ENCODE data around the gene B3GNT9.

The B3GNT9 gene

DNA sequence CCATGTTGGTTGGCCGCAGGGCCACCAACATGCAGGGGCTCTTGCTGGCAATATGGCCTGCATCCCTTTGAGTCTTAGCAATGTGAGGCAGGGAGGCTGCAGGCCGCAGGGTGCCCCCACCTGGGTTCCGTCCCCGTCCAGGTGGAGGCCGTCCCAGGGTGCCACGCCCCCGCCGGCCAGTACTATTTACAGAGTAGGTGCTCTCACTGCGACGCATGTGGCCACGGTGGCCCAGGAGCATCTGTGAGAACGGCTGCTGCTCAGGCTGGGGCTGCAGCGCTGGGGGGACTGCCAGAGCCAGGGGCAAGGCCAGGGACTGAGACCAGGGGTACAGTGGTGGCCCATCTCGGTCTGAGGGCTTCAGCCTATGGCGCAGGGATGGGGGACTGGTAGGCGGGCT, 29.4 kb upstream of the B3GNT9 start:
- Mint-ChIP-seq H3K36me3 (ENCODE audit: low read depth) (no peaks in the 10 kb centered on the region), H3K4me1 (peaks cover 20% of the 10 kb centered on the region), H3K27ac (no peak overlapping the region), H3K4me3 (no peak overlapping the region), H3K27me3 (peaks cover 40% of the 10 kb centered on the region), H3K9me3 (no peaks in the 10 kb centered on the region)
- DNase-seq (no peak), ATAC-seq (no peak)

- DNase-seq (no peak), ATAC-seq (no peak)
- H3K27me3 Mint-ChIP-seq, result peaks cover 38% of the 10 kb centered on the region
- no peaks in the 10 kb centered on the region for H3K36me3 Mint-ChIP-seq (ENCODE audit: low read depth)
- no peak overlapping the region for H3K4me3 Mint-ChIP-seq
- no peak overlapping the region for H3K27ac Mint-ChIP-seq
- peaks cover 15% of the 10 kb centered on the region for H3K4me1 Mint-ChIP-seq
- no peaks in the 10 kb centered on the region for H3K9me3 Mint-ChIP-seq
These were observed 28.8 kb upstream of the B3GNT9 start for GRCh38 chr16:67179421-67180080.

DNA sequence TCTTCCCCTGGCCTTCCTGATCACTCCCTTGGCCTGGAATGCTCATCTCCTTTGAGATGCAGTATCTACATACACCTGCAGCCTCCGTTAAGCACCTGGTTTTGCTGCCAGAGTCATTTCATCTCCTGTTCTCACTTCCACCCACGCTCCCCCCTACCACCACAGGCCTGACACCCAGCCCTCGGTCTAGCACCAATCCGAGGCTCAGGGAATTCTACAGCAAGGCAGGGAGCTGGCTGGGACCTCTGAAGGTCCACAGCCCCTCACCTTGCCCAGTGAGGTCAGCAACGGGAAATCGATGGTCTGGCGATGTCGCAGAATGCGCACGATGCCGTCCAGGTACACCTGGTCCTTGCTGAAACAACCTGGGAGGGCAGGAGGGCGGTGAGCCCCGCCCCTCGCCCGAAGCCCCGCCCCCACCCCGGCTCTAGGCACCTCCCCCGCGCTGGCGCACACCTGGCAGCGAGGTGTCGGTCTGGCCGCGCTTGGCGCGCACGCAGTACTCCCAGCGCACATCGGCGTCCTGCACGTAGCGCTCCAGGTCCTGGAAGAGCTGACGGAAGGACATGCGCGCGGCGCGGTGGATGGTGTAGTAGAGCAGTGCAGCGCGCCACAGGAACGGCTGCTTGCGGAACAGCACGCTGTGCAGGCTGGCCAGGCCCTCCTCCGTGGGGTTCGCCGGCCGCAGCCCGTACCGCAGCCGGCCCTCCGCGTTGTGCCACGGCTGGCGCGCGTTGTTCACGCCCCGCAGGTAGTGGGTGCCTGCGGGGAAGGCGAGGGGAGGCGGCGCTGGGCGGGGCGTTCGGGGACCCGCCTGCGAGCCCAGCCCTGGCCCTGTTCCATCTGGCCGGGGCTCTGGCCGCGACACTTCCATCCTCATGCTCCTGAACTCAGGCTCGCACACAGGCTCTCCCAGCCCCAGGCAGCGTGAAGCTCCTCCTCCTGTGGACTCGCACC, 27.2 kb upstream of the B3GNT9 start:
- peaks cover 49% of the 10 kb centered on the region for H3K27me3 Mint-ChIP-seq
- H3K27ac Mint-ChIP-seq, result no peak overlapping the region
- no peaks in the 10 kb centered on the region for H3K9me3 Mint-ChIP-seq
- peak; percentile 53 for DNase-seq
- no peaks in the 10 kb centered on the region for H3K36me3 Mint-ChIP-seq (ENCODE audit: low read depth)
- peak overlapping the region; percentile 38 for H3K4me3 Mint-ChIP-seq
- peaks cover 23% of the 10 kb centered on the region for H3K4me1 Mint-ChIP-seq
- ATAC-seq, result peak; percentile 38

DNA sequence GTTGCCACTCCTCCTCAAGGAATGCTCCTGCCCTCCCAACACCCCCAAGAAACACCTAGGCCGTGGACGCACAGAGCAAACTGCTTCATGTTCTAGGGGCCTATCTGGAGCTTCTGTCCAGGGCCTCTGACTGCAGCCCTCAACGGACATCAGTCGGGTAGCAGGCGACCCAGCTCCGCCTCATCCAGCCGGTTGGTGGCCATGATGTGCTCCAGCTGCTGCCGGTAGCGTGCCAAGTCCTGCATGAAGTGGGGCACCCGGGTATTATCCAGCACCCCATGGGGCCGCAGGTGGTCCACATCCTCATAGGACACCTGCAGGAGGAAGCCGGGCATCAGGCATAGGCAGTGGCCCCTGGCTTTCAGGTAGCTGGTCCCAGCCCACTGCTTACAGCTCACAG, 25.9 kb upstream of the B3GNT9 start:
- Mint-ChIP-seq H3K27me3 (peaks cover 60% of the 10 kb centered on the region), H3K4me1 (peaks cover 25% of the 10 kb centered on the region), H3K4me3 (no peak overlapping the region), H3K9me3 (no peaks in the 10 kb centered on the region), H3K27ac (no peak overlapping the region), H3K36me3 (ENCODE audit: low read depth) (no peaks in the 10 kb centered on the region)
- ATAC-seq (no peak), DNase-seq (no peak)

- H3K9me3 Mint-ChIP-seq, result no peaks in the 10 kb centered on the region
- peaks cover 36% of the 10 kb centered on the region for H3K4me1 Mint-ChIP-seq
- no peak overlapping the region for H3K4me3 Mint-ChIP-seq
- no peaks in the 10 kb centered on the region for H3K36me3 Mint-ChIP-seq (ENCODE audit: low read depth)
- no peak overlapping the region for H3K27ac Mint-ChIP-seq
- DNase-seq (no peak), ATAC-seq (peak; percentile 3)
- H3K27me3 Mint-ChIP-seq, result peaks cover 73% of the 10 kb centered on the region
These were observed 24.0 kb upstream of the B3GNT9 start for GRCh38 chr16:67174706-67175231.

- ATAC-seq, result peak; percentile 64
- peak overlapping the region; percentile 76 for H3K4me3 Mint-ChIP-seq
- peak overlapping the region; percentile 32 for H3K27ac Mint-ChIP-seq
- peak; percentile 69 for DNase-seq
- no peaks in the 10 kb centered on the region for H3K36me3 Mint-ChIP-seq (ENCODE audit: low read depth)
- H3K9me3 Mint-ChIP-seq, result no peaks in the 10 kb centered on the region
- H3K27me3 Mint-ChIP-seq, result peaks cover 72% of the 10 kb centered on the region
- peaks cover 39% of the 10 kb centered on the region for H3K4me1 Mint-ChIP-seq
These were observed 23.3 kb upstream of the B3GNT9 start for GRCh38 chr16:67173808-67174705.

GRCh38 chr16:67173323-67173722, 22.5 kb upstream of the B3GNT9 start:
- ATAC-seq (no peak), DNase-seq (no peak)
- H3K27ac Mint-ChIP-seq, result no peak overlapping the region
- H3K9me3 Mint-ChIP-seq, result no peaks in the 10 kb centered on the region
- H3K36me3 Mint-ChIP-seq (ENCODE audit: low read depth), result no peaks in the 10 kb centered on the region
- peaks cover 72% of the 10 kb centered on the region for H3K27me3 Mint-ChIP-seq
- H3K4me3 Mint-ChIP-seq, result peak overlapping the region; percentile 76
- H3K4me1 Mint-ChIP-seq, result peaks cover 35% of the 10 kb centered on the region

- no peaks in the 10 kb centered on the region for H3K36me3 Mint-ChIP-seq (ENCODE audit: low read depth)
- H3K27ac Mint-ChIP-seq, result no peak overlapping the region
- H3K27me3 Mint-ChIP-seq, result peaks cover 79% of the 10 kb centered on the region
- H3K4me1 Mint-ChIP-seq, result peaks cover 30% of the 10 kb centered on the region
- H3K9me3 Mint-ChIP-seq, result no peaks in the 10 kb centered on the region
- ATAC-seq (no peak), DNase-seq (no peak)
- H3K4me3 Mint-ChIP-seq, result peak overlapping the region; percentile 30
These were observed 20.3 kb upstream of the B3GNT9 start for GRCh38 chr16:67170949-67171649.

- no peaks in the 10 kb centered on the region for H3K9me3 Mint-ChIP-seq
- ATAC-seq (peak; percentile 25), DNase-seq (peak; percentile 77)
- peaks cover 32% of the 10 kb centered on the region for H3K4me1 Mint-ChIP-seq
- H3K4me3 Mint-ChIP-seq, result peak within 1 kb of the TSS; percentile 74
- H3K27ac Mint-ChIP-seq, result no peak within 1 kb of the TSS
- H3K36me3 Mint-ChIP-seq (ENCODE audit: low read depth), result no peaks in the 10 kb centered on the region
- peaks cover 75% of the 10 kb centered on the region for H3K27me3 Mint-ChIP-seq
These were observed 19.6 kb upstream of the B3GNT9 start, which contains the start of gene NOL3 for GRCh38 chr16:67170168-67170948. Gene NOL3 (plus strand): TSS chr16:67170538.

DNA sequence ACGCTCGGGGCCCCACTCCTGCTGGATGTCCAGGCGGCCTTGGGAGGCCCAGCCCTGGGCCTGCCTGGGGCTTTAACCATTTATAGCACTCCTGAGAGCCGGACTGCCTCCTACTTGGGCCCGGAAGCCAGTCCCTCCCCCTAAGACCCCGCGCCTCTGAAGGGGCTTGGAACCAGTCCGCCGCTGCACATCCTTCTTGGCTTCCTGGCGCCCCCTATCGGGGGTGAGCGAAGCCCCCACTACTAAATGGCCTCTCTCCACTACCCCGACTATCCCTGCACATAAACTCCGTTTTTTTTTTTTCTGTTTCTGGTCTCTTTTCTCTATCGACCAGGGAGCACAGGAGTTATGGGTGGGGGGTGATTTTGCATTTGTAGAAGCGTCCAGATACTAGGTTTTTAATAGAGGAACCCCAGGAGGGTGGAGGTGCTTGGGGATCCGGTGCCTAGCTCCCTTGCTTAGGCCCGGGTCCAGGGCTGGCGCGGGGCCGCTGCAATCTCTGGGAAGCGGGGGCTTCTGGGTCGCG, 18.9 kb upstream of the B3GNT9 start:
- Mint-ChIP-seq H3K36me3 (ENCODE audit: low read depth) (no peaks in the 10 kb centered on the region), H3K4me1 (peaks cover 38% of the 10 kb centered on the region), H3K4me3 (peak overlapping the region; percentile 74), H3K27ac (no peak overlapping the region), H3K9me3 (no peaks in the 10 kb centered on the region), H3K27me3 (peaks cover 78% of the 10 kb centered on the region)
- DNase-seq (peak; percentile 72), ATAC-seq (peak; percentile 3)

DNA sequence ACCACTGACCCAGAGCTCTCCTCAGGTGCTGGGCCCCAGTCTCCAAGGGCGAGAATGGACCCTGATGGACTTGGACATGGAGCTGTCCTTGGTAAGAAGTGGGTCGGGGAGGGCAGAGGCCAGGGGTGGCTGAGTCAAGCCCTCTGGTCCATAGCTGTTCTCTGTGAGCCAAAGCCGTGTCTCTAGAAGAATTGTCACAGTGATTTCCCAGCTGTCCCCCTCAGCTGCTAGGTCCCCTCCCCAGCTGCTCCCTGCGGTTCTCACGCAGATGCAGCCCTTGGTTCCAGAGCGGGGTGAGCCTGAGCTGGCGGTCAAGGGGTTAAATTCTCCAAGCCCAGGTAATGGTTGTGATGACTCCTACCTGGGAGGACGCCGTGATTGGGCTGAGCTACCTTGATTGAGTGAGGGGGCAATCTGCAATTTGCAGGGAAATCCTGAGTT, 18.2 kb upstream of the B3GNT9 start:
- Mint-ChIP-seq H3K9me3 (no peaks in the 10 kb centered on the region), H3K36me3 (ENCODE audit: low read depth) (no peaks in the 10 kb centered on the region), H3K4me3 (no peak overlapping the region), H3K27me3 (peaks cover 81% of the 10 kb centered on the region), H3K27ac (no peak overlapping the region), H3K4me1 (peaks cover 40% of the 10 kb centered on the region)
- no peak for ATAC-seq
- DNase-seq, result no peak

DNA sequence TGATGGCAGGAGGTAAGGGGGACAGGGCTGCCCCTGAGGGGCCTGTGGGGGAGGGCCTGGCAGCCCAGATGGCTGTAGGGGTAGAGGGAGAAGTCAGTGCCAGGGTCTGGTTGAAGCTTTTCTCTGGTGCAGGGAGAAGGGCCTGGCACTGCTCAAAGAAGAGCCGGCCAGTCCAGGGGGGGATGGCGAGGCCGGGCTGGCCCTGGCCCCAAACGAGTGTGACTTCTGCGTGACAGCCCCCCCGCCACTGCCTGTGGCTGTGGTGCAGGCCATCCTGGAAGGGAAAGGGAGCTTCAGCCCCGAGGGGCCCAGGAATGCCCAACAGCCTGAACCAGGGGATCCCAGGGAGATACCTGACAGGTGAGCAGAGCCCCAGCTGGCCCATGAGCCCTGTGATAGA, 16.8 kb upstream of the B3GNT9 start:
- DNase-seq (no peak), ATAC-seq (no peak)
- Mint-ChIP-seq H3K9me3 (no peaks in the 10 kb centered on the region), H3K4me1 (peaks cover 30% of the 10 kb centered on the region), H3K27me3 (peaks cover 74% of the 10 kb centered on the region), H3K4me3 (no peak overlapping the region), H3K36me3 (ENCODE audit: low read depth) (no peaks in the 10 kb centered on the region), H3K27ac (no peak overlapping the region)

All from activated naive CD8-positive, alpha-beta T cell treated with anti-CD3 and anti-CD28 coated beads, Interleukin-2, amount 50 U/mL, for 24 hours (primary cell).